NCI-H526 (cell line): ENCODE measurements around the gene TVP23C.

ENCODE experiments used
- DNase-seq, 2 experiments: peaks; one replicate each; lab custom pipeline; 2025; lab: John Stamatoyannopoulos, UW

The TVP23C gene

GRCh38 chr17:15496735-15497670 lies 66.3 kb downstream of the TVP23C start:
- no peak for DNase-seq

- DNase-seq = no peak
These were observed 68.5 kb downstream of the TVP23C start for GRCh38 chr17:15494821-15495220.

GRCh38 chr17:15493693-15494035 lies 69.6 kb downstream of the TVP23C start:
- no peak for DNase-seq

GRCh38 chr17:15492791-15493692 lies 70.2 kb downstream of the TVP23C start:
- no peak for DNase-seq

- no peak for DNase-seq
These were observed 71.1 kb downstream of the TVP23C start for GRCh38 chr17:15492186-15492585.

- no peak for DNase-seq
These were observed 72.5 kb downstream of the TVP23C start for GRCh38 chr17:15490634-15491261.

- DNase-seq = no peak
These were observed 74.7 kb downstream of the TVP23C start for GRCh38 chr17:15488557-15488956.

- DNase-seq = no peak
These were observed 78.2 kb downstream of the TVP23C start for GRCh38 chr17:15485045-15485444.

GRCh38 chr17:15483431-15483830 lies 79.9 kb downstream of the TVP23C start:
- DNase-seq = no peak

- no peak for DNase-seq
These were observed 80.8 kb downstream of the TVP23C start for GRCh38 chr17:15482476-15482875.

GRCh38 chr17:15481481-15481880 lies 81.8 kb downstream of the TVP23C start:
- DNase-seq = no peak

GRCh38 chr17:15480204-15480603 lies 83.1 kb downstream of the TVP23C start:
- DNase-seq = no peak

GRCh38 chr17:15479703-15480102 lies 83.6 kb downstream of the TVP23C start:
- DNase-seq = no peak

GRCh38 chr17:15478845-15479244 lies 84.4 kb downstream of the TVP23C start:
- DNase-seq = no peak

- DNase-seq = no peak
These were observed 87.5 kb downstream of the TVP23C start for GRCh38 chr17:15475631-15476354.

GRCh38 chr17:15472891-15473290 lies 90.4 kb downstream of the TVP23C start:
- no peak for DNase-seq

- no peak for DNase-seq
These were observed 92.7 kb downstream of the TVP23C start for GRCh38 chr17:15470536-15470935.

GRCh38 chr17:15469260-15469659 lies 94.0 kb downstream of the TVP23C start:
- no peak for DNase-seq

GRCh38 chr17:15468126-15468525 lies 95.2 kb downstream of the TVP23C start:
- DNase-seq = no peak

- DNase-seq = no peak
These were observed 95.7 kb downstream of the TVP23C start, which contains the start of gene CDRT4 for GRCh38 chr17:15467592-15467991. Gene CDRT4 (minus strand): TSS chr17:15467621. CDS start chr17:15440238, 27,383 bp downstream.

- no peak for DNase-seq
These were observed 97.2 kb downstream of the TVP23C start for GRCh38 chr17:15466131-15466530.
